ENCODE data around the gene QKI.

Gene QKI

GRCh38 chr6:163391985-163392384, 22.5 kb upstream of the QKI start:
- DNase-seq (ENCODE audit: low spot score), result no peak

- no peak for DNase-seq (ENCODE audit: low spot score)
Observed at GRCh38 chr6:163392533-163392932, 22.0 kb upstream of the QKI start.

- no peak for DNase-seq (ENCODE audit: low spot score)
Observed at GRCh38 chr6:163393923-163394322, 20.6 kb upstream of the QKI start.

GRCh38 chr6:163394659-163395058, 19.9 kb upstream of the QKI start:
- no peak for DNase-seq (ENCODE audit: low spot score)

GRCh38 chr6:163395122-163395830, 19.2 kb upstream of the QKI start:
- DNase-seq (ENCODE audit: low spot score), result no peak

GRCh38 chr6:163395831-163396185, 18.7 kb upstream of the QKI start:
- DNase-seq (ENCODE audit: low spot score), result no peak

- no peak for DNase-seq (ENCODE audit: low spot score)
Observed at GRCh38 chr6:163397326-163397725, 17.2 kb upstream of the QKI start.

GRCh38 chr6:163398115-163398514, 16.4 kb upstream of the QKI start:
- no peak for DNase-seq (ENCODE audit: low spot score)

GRCh38 chr6:163398815-163399214, 15.7 kb upstream of the QKI start:
- no peak for DNase-seq (ENCODE audit: low spot score)

GRCh38 chr6:163400509-163400908, 14.0 kb upstream of the QKI start:
- DNase-seq (ENCODE audit: low spot score), result no peak

- DNase-seq (ENCODE audit: low spot score), result no peak
Observed at GRCh38 chr6:163401039-163401885, 13.3 kb upstream of the QKI start.

- no peak for DNase-seq (ENCODE audit: low spot score)
Observed at GRCh38 chr6:163402616-163403015, 11.9 kb upstream of the QKI start.

- no peak for DNase-seq (ENCODE audit: low spot score)
Observed at GRCh38 chr6:163404825-163405265, 9.7 kb upstream of the QKI start.

- DNase-seq (ENCODE audit: low spot score), result peak; percentile 12
Observed at GRCh38 chr6:163405412-163406309, 8.9 kb upstream of the QKI start.

GRCh38 chr6:163406366-163406765, 8.2 kb upstream of the QKI start:
- DNase-seq (ENCODE audit: low spot score), result no peak

- DNase-seq (ENCODE audit: low spot score), result no peak
Observed at GRCh38 chr6:163406830-163407229, 7.7 kb upstream of the QKI start.

GRCh38 chr6:163408352-163408991, 6.0 kb upstream of the QKI start:
- no peak for DNase-seq (ENCODE audit: low spot score)

GRCh38 chr6:163409712-163410111, 4.8 kb upstream of the QKI start:
- DNase-seq (ENCODE audit: low spot score), result no peak

- DNase-seq (ENCODE audit: low spot score), result no peak
Observed at GRCh38 chr6:163412341-163412740, 2.2 kb upstream of the QKI start.

GRCh38 chr6:163412801-163413344, 1.6 kb upstream of the QKI start:
- DNase-seq (ENCODE audit: low spot score), result no peak

- peak; percentile 91 for DNase-seq (ENCODE audit: low spot score)
Observed at GRCh38 chr6:163413345-163414116, 987 bp upstream of the QKI start.

All from CD4-positive, alpha-beta T cell treated with Interleukin-2 at 100 ng/mL for 4 hours (primary cell).